GM21390 (cell line): ENCODE results near the gene HP1BP3.

Source experiments
- ATAC-seq: cut with Tn5 transposase; IDR thresholded peaks from one replicate; pipeline ENCODE4 v1.9.1; 2021; ENCODE audit not compliant: unreplicated experiment

Gene HP1BP3

GRCh38 chr1:20770314-20771087 is 16.6 kb downstream of the HP1BP3 start:
- ATAC-seq = no peak

GRCh38 chr1:20767271-20767670 is 19.8 kb downstream of the HP1BP3 start:
- no peak for ATAC-seq

GRCh38 chr1:20763417-20763816 is 23.7 kb downstream of the HP1BP3 start:
- ATAC-seq = no peak

GRCh38 chr1:20760322-20760721 is 26.8 kb downstream of the HP1BP3 start:
- no peak for ATAC-seq

GRCh38 chr1:20753589-20753988 is 33.5 kb downstream of the HP1BP3 start:
- ATAC-seq = no peak

- no peak for ATAC-seq
Measured at GRCh38 chr1:20751462-20751990, 35.6 kb downstream of the HP1BP3 start.

GRCh38 chr1:20742671-20743070 is 44.4 kb downstream of the HP1BP3 start:
- no peak for ATAC-seq

- ATAC-seq = no peak
Measured at GRCh38 chr1:20740781-20741180, 46.3 kb downstream of the HP1BP3 start.

- no peak for ATAC-seq
Measured at GRCh38 chr1:20739225-20739624, 47.9 kb downstream of the HP1BP3 start.

- no peak for ATAC-seq
Measured at GRCh38 chr1:20735581-20736111, 51.5 kb downstream of the HP1BP3 start.

GRCh38 chr1:20733360-20733975 is 53.6 kb downstream of the HP1BP3 start:
- no peak for ATAC-seq

GRCh38 chr1:20732588-20733359 is 54.3 kb downstream of the HP1BP3 start, which contains the start of gene SH2D5:
TSS of gene SH2D5 (minus strand) at chr1:20732703. CDS start at chr1:20728044, 4,659 bp downstream.
- peak; percentile 51 for ATAC-seq

GRCh38 chr1:20732071-20732587 is 55.0 kb downstream of the HP1BP3 start:
- ATAC-seq = peak; percentile 51

GRCh38 chr1:20731057-20731991 is 55.8 kb downstream of the HP1BP3 start:
- peak; percentile 23 for ATAC-seq

- ATAC-seq = no peak
Measured at GRCh38 chr1:20730690-20731056, 56.4 kb downstream of the HP1BP3 start.

GRCh38 chr1:20729990-20730689 is 57.0 kb downstream of the HP1BP3 start:
- ATAC-seq = no peak

GRCh38 chr1:20729155-20729931 is 57.8 kb downstream of the HP1BP3 start:
- no peak for ATAC-seq

- ATAC-seq = no peak
Measured at GRCh38 chr1:20728371-20729154, 58.5 kb downstream of the HP1BP3 start.
